OCI-LY7 (cell line): ENCODE measurements around the gene SGIP1. TPM values are rescaled to one million over a fixed set of nuclear protein-coding genes. Genes with fewer than 3 reads are reported as not detected.

Source experiments
- BruUV-seq: library from RNA; stranded (reverse); fragments of 400-500 nt; replicated peaks from 2 replicates; lab custom pipeline; 2021; lab: Mats Ljungman, UMichigan
- CTCF ChIA-PET: fragments of 300-600 bp; sonication (Branson Sonifier 250); formaldehyde crosslinking; loops from one replicate; lab custom pipeline; 2022; ENCODE audit warnings: antibody characterized with exemption; ENCODE audit not compliant: unreplicated experiment; lab: Charles Lee
- POLR2A ChIA-PET: fragments of 300-600 bp; sonication (Branson Sonifier 250); formaldehyde crosslinking; loops from one replicate; lab custom pipeline; 2022; ENCODE audit warnings: antibody characterized with exemption; lab: Charles Lee
- DNase-seq: peaks from one replicate; pipeline ENCODE4 v3.0.0-alpha.2; 2015; ENCODE audit warnings: low spot score
- H2AFZ ChIP-seq: fragments of 200-600 bp; sonication (generic), shearing (Covaris generic); 2 replicates; pipeline ENCODE4 v1.6.1; 2014; ENCODE audit warnings: mild to moderate bottlenecking, antibody characterized with exemption, low read length, moderate library complexity
- H3K27ac ChIP-seq: fragments of 200-600 bp; sonication (generic); 2 replicates; pipeline ENCODE4 v1.5.1; 2014; ENCODE audit warnings: mixed run types, low read depth, mild to moderate bottlenecking, moderate library complexity, low read length, inconsistent platforms; ENCODE audit not compliant: poor library complexity, severe bottlenecking
- H3K36me3 ChIP-seq: fragments of 200-600 bp; sonication (generic); 2 replicates; pipeline ENCODE4 v1.6.1; 2014; ENCODE audit warnings: mild to moderate bottlenecking, antibody characterized with exemption, low read length, moderate library complexity, mixed read lengths; ENCODE audit not compliant: insufficient read depth
- H3K4me1 ChIP-seq: fragments of 200-600 bp; sonication (generic); 2 replicates; pipeline ENCODE4 v1.5.1; 2014; ENCODE audit warnings: mild to moderate bottlenecking, low read length; ENCODE audit not compliant: insufficient read depth, poor library complexity, severe bottlenecking
- H3K4me2 ChIP-seq: fragments of 200-600 bp; sonication (generic); 2 replicates; pipeline ENCODE4 v1.6.1; 2014; ENCODE audit warnings: mild to moderate bottlenecking, low read length
- H3K4me3 ChIP-seq: fragments of 200-600 bp; sonication (generic); 2 replicates; pipeline ENCODE4 v1.5.1; 2014; ENCODE audit warnings: mild to moderate bottlenecking, low read depth, low read length; ENCODE audit not compliant: poor library complexity, severe bottlenecking
- H3K79me2 ChIP-seq: fragments of 200-600 bp; sonication (generic); 2 replicates; pipeline ENCODE4 v1.6.1; 2016; ENCODE audit warnings: low read depth, mild to moderate bottlenecking, low read length, moderate library complexity, mixed read lengths; ENCODE audit not compliant: insufficient read depth
- H3K9me2 ChIP-seq: fragments of 200-600 bp; sonication (generic); 2 replicates; pipeline ENCODE4 v1.6.1; 2016; ENCODE audit warnings: mild to moderate bottlenecking, low read length, mixed read lengths; ENCODE audit not compliant: insufficient read depth
- H3K9me3 ChIP-seq: fragments of 200-600 bp; sonication (generic); 2 replicates; pipeline ENCODE4 v1.6.1; 2014; ENCODE audit warnings: mild to moderate bottlenecking, mixed run types, low read length, mixed read lengths
- H4K20me1 ChIP-seq: fragments of 200-600 bp; sonication (generic); 2 replicates; pipeline ENCODE4 v1.6.1; 2014; ENCODE audit warnings: mild to moderate bottlenecking, antibody characterized with exemption, low read length, moderate library complexity, mixed read lengths; ENCODE audit not compliant: insufficient read depth
- CTCF ChIP-seq: fragments of 200-600 bp; sonication (generic); conservative IDR thresholded peaks from 2 replicates; pipeline ENCODE4 v1.5.1; 2014; ENCODE audit warnings: mild to moderate bottlenecking, antibody characterized with exemption, low read length, moderate library complexity, mixed read lengths
- EZH2phosphoT487 ChIP-seq: fragments of 200-600 bp; sonication (generic); IDR thresholded peaks from 2 replicates; pipeline ENCODE4 v1.6.1; 2018; ENCODE audit warnings: low read depth, borderline replicate concordance, mild to moderate bottlenecking, mixed run types, antibody characterized with exemption, low read length, moderate library complexity, mixed read lengths
- intact Hi-C: fragments of 100-400 bp; cut with micrococcal nuclease; formaldehyde crosslinking; loops from one replicate; pipeline ENCODE4 v1.10.0; 2022; ENCODE audit not compliant: unreplicated experiment
- total RNA-seq, 2 experiments: library from RNA; depleted of rRNA in 1 of 2; stranded (reverse); fragments of >200 nt in 1 of 2; shearing (Covaris generic) in 1 of 2; gene quantifications; 2 replicates each; pipeline ENCODE4 v1.2.3, GENCODE V29; 2014 to 2022

Gene SGIP1
- total RNA-seq, 2 experiments from 2014 or later, result not detected

GRCh38 chr1:66506991-66507390 lies 27.0 kb upstream of the SGIP1 start:
- TF ChIP-seq CTCF (no peak), EZH2phosphoT487 (no peak)
- no peak overlapping the region for H3K4me3 ChIP-seq
- H3K36me3 ChIP-seq, result no peaks in the 10 kb centered on the region
- no peak overlapping the region for H3K4me2 ChIP-seq
- no peak overlapping the region for H2AFZ ChIP-seq
- no peaks in the 10 kb centered on the region for H3K9me2 ChIP-seq
- intact Hi-C loops, result no loop called here
- no peak for DNase-seq
- ChIA-PET CTCF (no interaction called here), POLR2A (interaction anchor here (0.7 to 1.7 kb wide), 5 partner anchors 11 to 35 kb away, joined by 3 to 5 read pairs (median 3); no protein-coding TSS in a partner anchor)
- no peaks in the 10 kb centered on the region for H4K20me1 ChIP-seq
- no peaks in the 10 kb centered on the region for H3K79me2 ChIP-seq
- H3K9me3 ChIP-seq, result no peaks in the 10 kb centered on the region
- BruUV-seq, result no TSS peak
- no peaks in the 10 kb centered on the region for H3K4me1 ChIP-seq
- no peak overlapping the region for H3K27ac ChIP-seq

GRCh38 chr1:66510407-66510806 lies 23.5 kb upstream of the SGIP1 start:
- ChIA-PET POLR2A (no interaction called here), CTCF (no interaction called here)
- BruUV-seq, result no TSS peak

More at GRCh38 chr1:66510407-66510806, 23.5 kb upstream of the SGIP1 start:
- DNase-seq, result no peak
- H3K36me3 ChIP-seq, result no peaks in the 10 kb centered on the region
- no peaks in the 10 kb centered on the region for H3K9me3 ChIP-seq
- no peaks in the 10 kb centered on the region for H3K79me2 ChIP-seq
- no peak overlapping the region for H3K4me3 ChIP-seq
- H2AFZ ChIP-seq, result no peak overlapping the region
- no peaks in the 10 kb centered on the region for H3K9me2 ChIP-seq
- no peak for TF ChIP-seq CTCF
- TF ChIP-seq EZH2phosphoT487, result no peak
- intact Hi-C loops, result no loop called here
- H3K4me2 ChIP-seq, result no peak overlapping the region
- no peak overlapping the region for H3K27ac ChIP-seq
- no peaks in the 10 kb centered on the region for H3K4me1 ChIP-seq
- H4K20me1 ChIP-seq, result no peaks in the 10 kb centered on the region
